Measurements from ENCODE around the gene WDR70.

Gene WDR70

DNA sequence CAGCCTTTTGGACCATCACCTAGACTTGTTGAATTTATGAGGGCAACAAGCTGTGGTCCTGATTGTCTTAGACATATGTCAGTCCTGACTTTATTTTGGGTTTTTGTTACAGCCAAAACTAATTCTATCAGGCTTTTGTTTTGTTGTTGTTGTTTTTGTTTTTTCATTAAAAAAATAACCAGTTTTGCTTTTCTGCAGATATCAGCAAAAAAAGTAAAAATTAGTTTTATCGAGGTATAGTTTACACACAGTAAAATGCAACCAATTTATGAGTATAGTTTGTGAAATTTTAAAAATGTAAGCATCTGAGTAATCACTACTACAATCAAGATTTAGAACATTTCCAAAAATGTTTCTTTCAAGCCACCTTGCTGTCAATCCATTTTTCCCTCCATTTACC is 48.9 kb downstream of the WDR70 start:
- H3K9me2 ChIP-seq (replicated peaks; ENCODE audit: low read depth, low read length): no peaks in the 10 kb centered on the region
- no peaks in the 10 kb centered on the region for H3K27me3 ChIP-seq (ENCODE audit: insufficient read depth, low read length, poor library complexity, severe bottlenecking)
- TF ChIP-seq, protein P1, sequence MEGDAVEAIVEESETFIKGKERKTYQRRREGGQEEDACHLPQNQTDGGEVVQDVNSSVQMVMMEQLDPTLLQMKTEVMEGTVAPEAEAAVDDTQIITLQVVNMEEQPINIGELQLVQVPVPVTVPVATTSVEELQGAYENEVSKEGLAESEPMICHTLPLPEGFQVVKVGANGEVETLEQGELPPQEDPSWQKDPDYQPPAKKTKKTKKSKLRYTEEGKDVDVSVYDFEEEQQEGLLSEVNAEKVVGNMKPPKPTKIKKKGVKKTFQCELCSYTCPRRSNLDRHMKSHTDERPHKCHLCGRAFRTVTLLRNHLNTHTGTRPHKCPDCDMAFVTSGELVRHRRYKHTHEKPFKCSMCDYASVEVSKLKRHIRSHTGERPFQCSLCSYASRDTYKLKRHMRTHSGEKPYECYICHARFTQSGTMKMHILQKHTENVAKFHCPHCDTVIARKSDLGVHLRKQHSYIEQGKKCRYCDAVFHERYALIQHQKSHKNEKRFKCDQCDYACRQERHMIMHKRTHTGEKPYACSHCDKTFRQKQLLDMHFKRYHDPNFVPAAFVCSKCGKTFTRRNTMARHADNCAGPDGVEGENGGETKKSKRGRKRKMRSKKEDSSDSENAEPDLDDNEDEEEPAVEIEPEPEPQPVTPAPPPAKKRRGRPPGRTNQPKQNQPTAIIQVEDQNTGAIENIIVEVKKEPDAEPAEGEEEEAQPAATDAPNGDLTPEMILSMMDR (conservative IDR thresholded peaks at IDR 0.05; ENCODE audit: low read length): no peak
- no peak for TF ChIP-seq EZH2phosphoT487 (IDR thresholded peaks at IDR 0.05; ENCODE audit: borderline replicate concordance)
- no peak overlapping the region for H2AFZ ChIP-seq (ENCODE audit: low read length)
- H3K9ac ChIP-seq (ENCODE audit: low read depth, low read length, poor library complexity, severe bottlenecking): no peak overlapping the region
- 0 out of 2 replicates have a peak, but pooled peaks cover 4% of the 10 kb centered on the region for H3K36me3 ChIP-seq (ENCODE audit: insufficient read depth, low read length)
- no peak overlapping the region for H3K4me2 ChIP-seq (ENCODE audit: low read depth, low read length, poor library complexity, severe bottlenecking)
- no peaks in the 10 kb centered on the region for H3F3A ChIP-seq (ENCODE audit: low read depth)
- no peak overlapping the region for H3K4me3 ChIP-seq (ENCODE audit: low read length, poor library complexity, severe bottlenecking)
- H4K20me1 ChIP-seq (ENCODE audit: insufficient read depth, low read length, poor library complexity, severe bottlenecking): no peaks in the 10 kb centered on the region
- no peaks in the 10 kb centered on the region for H3K79me2 ChIP-seq (ENCODE audit: insufficient read depth, low read length)
- H3K9me3 ChIP-seq (ENCODE audit: insufficient read depth, low read depth, low read length): no peaks in the 10 kb centered on the region
- H3K4me1 ChIP-seq (ENCODE audit: insufficient read depth, low read length, poor library complexity, severe bottlenecking): no peaks in the 10 kb centered on the region

DNA sequence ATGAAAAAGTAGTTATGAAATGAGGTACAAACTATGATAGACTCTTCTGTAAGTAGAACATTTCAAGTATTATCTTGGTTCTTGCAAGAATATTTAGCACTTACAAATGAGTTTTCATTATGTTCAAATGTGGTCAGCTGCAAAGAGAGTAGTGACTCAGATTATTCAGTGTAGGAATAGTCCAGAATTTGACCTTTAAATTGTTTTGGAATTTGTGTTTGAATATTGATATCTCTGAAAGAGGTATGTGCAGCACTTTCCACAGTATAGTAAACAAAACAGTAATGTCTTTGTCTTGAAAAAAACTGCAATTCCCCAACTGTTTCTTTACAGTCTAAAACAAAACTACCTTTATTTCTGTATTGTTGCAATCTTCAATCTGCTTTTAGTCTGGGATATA is 56.1 kb downstream of the WDR70 start:
- Histone ChIP-seq H3K9me2 (replicated peaks; ENCODE audit: low read depth, low read length) (no peaks in the 10 kb centered on the region), H3F3A (ENCODE audit: low read depth) (no peaks in the 10 kb centered on the region), H3K4me2 (ENCODE audit: low read depth, low read length, poor library complexity, severe bottlenecking) (no peak overlapping the region), H3K4me3 (ENCODE audit: low read length, poor library complexity, severe bottlenecking) (no peak overlapping the region), H3K27me3 (ENCODE audit: insufficient read depth, low read length, poor library complexity, severe bottlenecking) (no peaks in the 10 kb centered on the region), H2AFZ (ENCODE audit: low read length) (no peak overlapping the region), H4K20me1 (ENCODE audit: insufficient read depth, low read length, poor library complexity, severe bottlenecking) (no peaks in the 10 kb centered on the region), H3K79me2 (ENCODE audit: insufficient read depth, low read length) (no peaks in the 10 kb centered on the region), H3K9me3 (ENCODE audit: insufficient read depth, low read depth, low read length) (no peaks in the 10 kb centered on the region), H3K9ac (ENCODE audit: low read depth, low read length, poor library complexity, severe bottlenecking) (no peak overlapping the region), H3K36me3 (ENCODE audit: insufficient read depth, low read length) (no peaks in the 10 kb centered on the region), H3K4me1 (ENCODE audit: insufficient read depth, low read length, poor library complexity, severe bottlenecking) (no peaks in the 10 kb centered on the region)
- TF ChIP-seq EZH2phosphoT487 (IDR thresholded peaks at IDR 0.05; ENCODE audit: borderline replicate concordance): no peak
- TF ChIP-seq, protein P1 (conservative IDR thresholded peaks at IDR 0.05; ENCODE audit: low read length): no peak

DNA sequence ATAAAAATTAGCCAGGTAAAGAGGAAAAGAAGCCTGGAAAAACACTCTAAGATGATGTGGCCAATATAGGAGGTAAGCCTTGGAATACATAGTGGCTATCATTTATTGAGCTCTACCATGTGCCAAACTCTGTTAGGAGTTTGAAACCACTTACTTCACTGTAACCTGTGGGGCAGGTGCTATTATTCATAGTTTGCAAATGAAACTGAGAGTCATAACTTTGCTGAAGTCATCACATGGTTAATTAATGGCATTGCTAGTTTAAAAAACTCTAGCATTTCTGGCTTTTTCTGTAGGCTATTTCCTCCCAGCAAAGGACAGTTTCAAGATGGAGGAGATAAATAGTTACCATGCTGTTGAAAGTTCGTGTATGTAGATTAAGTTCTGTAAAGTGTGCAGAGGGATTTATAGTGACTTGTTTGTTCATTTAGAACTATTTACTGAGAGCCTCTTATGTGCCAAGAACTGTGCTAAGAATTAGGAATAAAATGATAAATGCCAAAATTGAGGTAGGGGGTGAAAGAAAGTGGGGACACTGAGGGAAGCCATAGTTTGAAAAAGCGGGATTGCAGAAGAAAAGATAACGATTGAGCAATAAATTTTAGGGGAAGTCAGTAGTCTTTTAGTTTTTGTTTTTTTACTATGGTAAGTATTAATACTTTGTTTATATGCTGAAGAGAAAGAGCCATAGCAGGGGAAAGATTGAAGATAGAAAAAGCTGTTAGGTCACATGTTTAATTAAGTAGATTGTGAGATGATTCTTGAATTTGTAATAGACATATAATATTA is 57.2 kb downstream of the WDR70 start:
- Histone ChIP-seq H3K79me2 (ENCODE audit: insufficient read depth, low read length) (no peaks in the 10 kb centered on the region), H3K36me3 (ENCODE audit: insufficient read depth, low read length) (no peaks in the 10 kb centered on the region), H3K27me3 (ENCODE audit: insufficient read depth, low read length, poor library complexity, severe bottlenecking) (no peaks in the 10 kb centered on the region), H3F3A (ENCODE audit: low read depth) (no peaks in the 10 kb centered on the region), H3K9ac (ENCODE audit: low read depth, low read length, poor library complexity, severe bottlenecking) (no peak overlapping the region), H3K4me2 (ENCODE audit: low read depth, low read length, poor library complexity, severe bottlenecking) (no peak overlapping the region), H3K4me1 (ENCODE audit: insufficient read depth, low read length, poor library complexity, severe bottlenecking) (no peaks in the 10 kb centered on the region), H3K4me3 (ENCODE audit: low read length, poor library complexity, severe bottlenecking) (no peak overlapping the region), H4K20me1 (ENCODE audit: insufficient read depth, low read length, poor library complexity, severe bottlenecking) (no peaks in the 10 kb centered on the region), H3K9me2 (replicated peaks; ENCODE audit: low read depth, low read length) (no peaks in the 10 kb centered on the region), H2AFZ (ENCODE audit: low read length) (no peak overlapping the region), H3K9me3 (ENCODE audit: insufficient read depth, low read depth, low read length) (no peaks in the 10 kb centered on the region)
- TF ChIP-seq, protein P1 (conservative IDR thresholded peaks at IDR 0.05; ENCODE audit: low read length): no peak
- TF ChIP-seq EZH2phosphoT487 (IDR thresholded peaks at IDR 0.05; ENCODE audit: borderline replicate concordance): no peak

Data from Loucy (cell line).